LNCAP (cell line): ENCODE results near the gene KLF16.

Source experiments
- CTCF ChIP-seq: fragments of 450-650 bp; IDR thresholded peaks from 2 replicates; pipeline ENCODE4 v1.5.1; 2017; ENCODE audit warnings: mild to moderate bottlenecking

Gene KLF16

GRCh38 chr19:1907563-1908363, 44.4 kb upstream of the KLF16 start:
- TF ChIP-seq CTCF, result no peak

DNA sequence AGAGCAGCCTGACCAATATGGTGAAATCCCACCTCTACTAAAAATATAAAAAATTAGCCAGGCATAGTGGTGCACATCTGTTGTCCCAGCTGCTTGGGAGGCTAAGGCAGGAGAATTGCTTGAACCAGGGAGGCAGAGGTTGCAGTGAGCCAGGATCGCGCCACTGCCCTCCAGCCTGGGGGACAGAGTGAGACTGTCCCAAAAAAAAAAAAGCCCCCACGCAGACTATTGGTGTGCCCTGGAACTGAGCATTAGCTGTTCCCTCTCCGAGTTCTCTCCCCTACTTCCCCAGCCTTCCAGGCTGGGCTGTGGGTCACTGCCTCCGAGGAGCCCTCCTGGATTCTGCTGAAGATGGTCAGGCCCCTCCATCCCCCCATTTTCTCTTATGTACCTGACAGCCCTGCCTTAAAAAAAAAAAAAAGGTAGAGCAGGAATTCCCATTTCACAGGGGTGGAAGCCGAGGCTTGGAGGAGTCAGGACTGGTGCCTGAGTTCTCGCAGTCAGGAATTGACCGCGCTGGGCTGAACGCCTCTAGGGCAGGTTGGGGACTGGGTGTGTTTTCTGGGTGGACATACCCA, 43.7 kb upstream of the KLF16 start:
- TF ChIP-seq CTCF, result no peak

DNA sequence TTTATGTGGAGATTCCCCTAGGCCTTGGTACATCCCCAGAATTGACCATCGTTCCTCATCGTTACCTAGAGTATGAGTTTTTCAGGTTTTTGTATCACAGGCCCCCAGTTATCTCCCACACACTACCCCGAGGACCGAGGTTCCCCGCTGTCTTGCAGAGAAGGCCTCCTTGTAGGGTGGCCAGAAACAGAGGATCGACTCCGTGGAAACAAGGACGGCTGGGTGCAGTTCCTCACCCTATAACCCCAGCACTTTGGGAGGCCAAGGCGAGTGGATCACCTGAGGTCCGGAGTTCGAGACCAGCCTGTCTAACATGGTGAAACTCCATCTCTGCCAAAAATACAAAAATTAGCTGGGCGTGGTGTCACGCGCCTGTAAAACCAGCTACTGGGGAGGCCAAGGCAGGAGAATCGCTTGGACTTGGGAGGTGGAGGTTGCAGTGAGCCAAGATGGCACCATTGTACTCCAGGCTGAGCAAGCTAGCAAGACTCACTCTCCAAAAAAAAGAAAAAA, 42.5 kb upstream of the KLF16 start:
- TF ChIP-seq CTCF, result no peak

- TF ChIP-seq CTCF, result no peak
Measured at GRCh38 chr19:1905110-1905862, 41.9 kb upstream of the KLF16 start, which contains the start of the genes ADAT3 and SCAMP4. Gene ADAT3, plus strand, starts transcription at chr19:1905399. Its CDS starts 6,649 bp downstream, at chr19:1912048. Gene SCAMP4, plus strand, starts transcription at chr19:1905399. Its CDS starts 9,621 bp downstream, at chr19:1915020.

- no peak for TF ChIP-seq CTCF
Measured at GRCh38 chr19:1904860-1905109, 41.4 kb upstream of the KLF16 start.

DNA sequence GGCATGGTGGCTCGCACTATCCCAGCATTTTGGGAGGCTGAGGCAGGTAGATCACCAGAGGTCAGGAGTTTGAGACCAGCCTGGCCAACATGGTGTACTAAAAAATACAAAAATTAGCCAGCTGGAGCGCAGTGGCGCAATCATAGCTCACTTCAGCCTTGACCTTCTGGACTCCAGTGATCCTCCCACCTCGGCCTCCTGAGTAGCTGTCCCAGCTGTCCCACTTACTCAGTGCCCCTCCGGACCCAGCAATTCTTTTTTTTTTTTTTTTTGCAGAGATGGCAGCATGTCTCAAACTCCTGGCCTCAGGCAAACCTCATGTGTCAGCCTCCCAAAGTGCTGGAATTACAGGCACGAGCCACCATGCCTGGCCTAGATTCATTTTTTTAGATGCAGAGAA, 39.5 kb upstream of the KLF16 start:
- TF ChIP-seq CTCF, result no peak

- no peak for TF ChIP-seq CTCF
Measured at GRCh38 chr19:1901940-1902404, 38.6 kb upstream of the KLF16 start.
